ENCODE measurements around the gene KCNJ6.
"Not testable (repeated sequence)": the region's sequence is repeated elsewhere in the genome, so short reads cannot be mapped to it uniquely, and the experiment has no call there.

KCNJ6 gene

GRCh38 chr21:37668462-37669239 is 247.6 kb downstream of the KCNJ6 start:
- Histone ChIP-seq H3K9me3 (ENCODE audit: insufficient read depth, low read length) (no peaks in the 10 kb centered on the region), H3K27ac (ENCODE audit: low read depth, low read length) (no peak overlapping the region), H3K9me2 (replicated peaks; ENCODE audit: insufficient read depth, low read length) (no peaks in the 10 kb centered on the region), H3K27me3 (ENCODE audit: low read length) (no peaks in the 10 kb centered on the region), H2AFZ (ENCODE audit: low read depth, low read length, severe bottlenecking) (no peak overlapping the region), H3F3A (ENCODE audit: insufficient read depth) (no peaks in the 10 kb centered on the region), H3K4me3 (ENCODE audit: insufficient read depth, low read length, poor library complexity, severe bottlenecking) (no peak overlapping the region), H3K79me2 (ENCODE audit: insufficient read depth, low read length) (no peaks in the 10 kb centered on the region), H4K20me1 (ENCODE audit: low read depth, low read length) (no peaks in the 10 kb centered on the region), H3K4me2 (ENCODE audit: low read depth, low read length, poor library complexity, severe bottlenecking) (no peak overlapping the region), H3K36me3 (ENCODE audit: low read length) (no peaks in the 10 kb centered on the region), H3K9ac (ENCODE audit: low read length) (no peak overlapping the region)
- TF ChIP-seq, protein P1, sequence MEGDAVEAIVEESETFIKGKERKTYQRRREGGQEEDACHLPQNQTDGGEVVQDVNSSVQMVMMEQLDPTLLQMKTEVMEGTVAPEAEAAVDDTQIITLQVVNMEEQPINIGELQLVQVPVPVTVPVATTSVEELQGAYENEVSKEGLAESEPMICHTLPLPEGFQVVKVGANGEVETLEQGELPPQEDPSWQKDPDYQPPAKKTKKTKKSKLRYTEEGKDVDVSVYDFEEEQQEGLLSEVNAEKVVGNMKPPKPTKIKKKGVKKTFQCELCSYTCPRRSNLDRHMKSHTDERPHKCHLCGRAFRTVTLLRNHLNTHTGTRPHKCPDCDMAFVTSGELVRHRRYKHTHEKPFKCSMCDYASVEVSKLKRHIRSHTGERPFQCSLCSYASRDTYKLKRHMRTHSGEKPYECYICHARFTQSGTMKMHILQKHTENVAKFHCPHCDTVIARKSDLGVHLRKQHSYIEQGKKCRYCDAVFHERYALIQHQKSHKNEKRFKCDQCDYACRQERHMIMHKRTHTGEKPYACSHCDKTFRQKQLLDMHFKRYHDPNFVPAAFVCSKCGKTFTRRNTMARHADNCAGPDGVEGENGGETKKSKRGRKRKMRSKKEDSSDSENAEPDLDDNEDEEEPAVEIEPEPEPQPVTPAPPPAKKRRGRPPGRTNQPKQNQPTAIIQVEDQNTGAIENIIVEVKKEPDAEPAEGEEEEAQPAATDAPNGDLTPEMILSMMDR (IDR thresholded peaks at IDR 0.05; ENCODE audit: insufficient read depth, low read length, poor library complexity, severe bottlenecking): no peak
- TF ChIP-seq EZH2phosphoT487 (conservative IDR thresholded peaks at IDR 0.05; ENCODE audit: low read length): no peak

- H3F3A ChIP-seq (ENCODE audit: insufficient read depth): no peaks in the 10 kb centered on the region
- H3K4me3 ChIP-seq (ENCODE audit: insufficient read depth, low read length, poor library complexity, severe bottlenecking): no peak overlapping the region
- no peaks in the 10 kb centered on the region for H3K79me2 ChIP-seq (ENCODE audit: insufficient read depth, low read length)
- H4K20me1 ChIP-seq (ENCODE audit: low read depth, low read length): no peaks in the 10 kb centered on the region
- no peak overlapping the region for H3K9ac ChIP-seq (ENCODE audit: low read length)
- H3K4me2 ChIP-seq (ENCODE audit: low read depth, low read length, poor library complexity, severe bottlenecking): no peak overlapping the region
- no peaks in the 10 kb centered on the region for H3K9me3 ChIP-seq (ENCODE audit: insufficient read depth, low read length)
- H3K27ac ChIP-seq (ENCODE audit: low read depth, low read length): no peak overlapping the region
- no peaks in the 10 kb centered on the region for H3K36me3 ChIP-seq (ENCODE audit: low read length)
- no peak overlapping the region for H2AFZ ChIP-seq (ENCODE audit: low read depth, low read length, severe bottlenecking)
- H3K27me3 ChIP-seq (ENCODE audit: low read length): no peaks in the 10 kb centered on the region
- no peaks in the 10 kb centered on the region for H3K9me2 ChIP-seq (replicated peaks; ENCODE audit: insufficient read depth, low read length)
- no peak for TF ChIP-seq EZH2phosphoT487 (conservative IDR thresholded peaks at IDR 0.05; ENCODE audit: low read length)
- TF ChIP-seq, protein P1 (IDR thresholded peaks at IDR 0.05; ENCODE audit: insufficient read depth, low read length, poor library complexity, severe bottlenecking): no peak
Observed at GRCh38 chr21:37667380-37667779, 248.9 kb downstream of the KCNJ6 start.

- H3K36me3 ChIP-seq (ENCODE audit: low read length): no peaks in the 10 kb centered on the region
- TF ChIP-seq, protein P1 (IDR thresholded peaks at IDR 0.05; ENCODE audit: insufficient read depth, low read length, poor library complexity, severe bottlenecking): no peak
- H3K27ac ChIP-seq (ENCODE audit: low read depth, low read length): no peak overlapping the region
- no peaks in the 10 kb centered on the region for H3F3A ChIP-seq (ENCODE audit: insufficient read depth)
- no peak overlapping the region for H3K9ac ChIP-seq (ENCODE audit: low read length)
- no peak overlapping the region for H3K4me2 ChIP-seq (ENCODE audit: low read depth, low read length, poor library complexity, severe bottlenecking)
- H3K4me3 ChIP-seq (ENCODE audit: insufficient read depth, low read length, poor library complexity, severe bottlenecking): no peak overlapping the region
- no peaks in the 10 kb centered on the region for H3K9me2 ChIP-seq (replicated peaks; ENCODE audit: insufficient read depth, low read length)
- H3K27me3 ChIP-seq (ENCODE audit: low read length): no peaks in the 10 kb centered on the region
- no peaks in the 10 kb centered on the region for H3K9me3 ChIP-seq (ENCODE audit: insufficient read depth, low read length)
- H3K79me2 ChIP-seq (ENCODE audit: insufficient read depth, low read length): no peaks in the 10 kb centered on the region
- no peak overlapping the region for H2AFZ ChIP-seq (ENCODE audit: low read depth, low read length, severe bottlenecking)
- no peaks in the 10 kb centered on the region for H4K20me1 ChIP-seq (ENCODE audit: low read depth, low read length)
Observed at GRCh38 chr21:37665230-37666024, 250.8 kb downstream of the KCNJ6 start.

DNA sequence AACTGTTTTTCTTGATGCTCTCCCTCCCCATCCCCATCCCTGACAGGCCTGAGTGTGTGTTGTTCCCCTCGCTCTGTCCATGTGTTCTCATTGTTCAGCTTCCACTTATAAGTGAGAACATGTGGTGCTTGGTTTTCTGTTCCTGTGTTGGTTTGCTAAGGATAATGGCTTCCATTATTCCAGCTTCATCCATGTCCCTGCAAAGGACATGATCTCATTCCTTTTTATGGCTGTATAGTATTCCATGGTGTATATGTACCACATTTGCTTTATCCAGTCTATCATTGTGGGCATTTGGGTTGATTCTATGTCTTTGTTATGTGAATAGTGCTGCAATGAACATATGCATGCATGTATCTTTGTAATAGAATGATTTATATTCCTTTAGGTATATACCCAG is 254.0 kb downstream of the KCNJ6 start:
- H3K4me3 ChIP-seq (ENCODE audit: insufficient read depth, low read length, poor library complexity, severe bottlenecking); H3K9me2 ChIP-seq (replicated peaks; ENCODE audit: insufficient read depth, low read length); H3K4me2 ChIP-seq (ENCODE audit: low read depth, low read length, poor library complexity, severe bottlenecking); H3K9me3 ChIP-seq (ENCODE audit: insufficient read depth, low read length); H3K27ac ChIP-seq (ENCODE audit: low read depth, low read length); H4K20me1 ChIP-seq (ENCODE audit: low read depth, low read length); H3F3A ChIP-seq (ENCODE audit: insufficient read depth); H3K36me3 ChIP-seq (ENCODE audit: low read length); H3K27me3 ChIP-seq (ENCODE audit: low read length); H2AFZ ChIP-seq (ENCODE audit: low read depth, low read length, severe bottlenecking); H3K9ac ChIP-seq (ENCODE audit: low read length); H3K79me2 ChIP-seq (ENCODE audit: insufficient read depth, low read length): not testable (repeated sequence)

Measured in SU-DHL-6 (cell line).